H1 (cell line): ENCODE data around the gene OPN5. TPM values are rescaled to one million over a fixed set of nuclear protein-coding genes. Genes with fewer than 3 reads are reported as not detected.

Experiments
- CHD2 ChIP-seq: IDR thresholded peaks from 2 replicates; pipeline ENCODE4 v1.6.1; 2012; ENCODE audit warnings: low read length, improper control_type of control experiment
- CREB1 ChIP-seq: IDR thresholded peaks from 2 replicates; pipeline ENCODE4 v1.6.1; 2012; ENCODE audit warnings: inconsistent platforms
- FOSL1 ChIP-seq: IDR thresholded peaks from 2 replicates; pipeline ENCODE4 v1.6.1; 2011; ENCODE audit warnings: mild to moderate bottlenecking, low read depth, low read length, moderate library complexity; ENCODE audit not compliant: insufficient read depth
- SP4 ChIP-seq: IDR thresholded peaks from 2 replicates; pipeline ENCODE4 v1.6.1; 2012; ENCODE audit warnings: low read length, inconsistent platforms
- polyA plus RNA-seq, 7 experiments: library from polyadenylated mRNA; depleted of rRNA in 3 of 7; stranded (reverse) in 5 of 7; unstranded in 2 of 7; fragments of >200 nt in 5 of 7; fragments of 200-250 nt in 2 of 7; gene quantifications; 1 replicate in 5 of 7; 2 replicates in 1 of 7; 4 replicates in 1 of 7; pipeline versions ENCODE4 v1.2.1 to v1.2.3, GENCODE V29; 2011 to 2013; ENCODE audit warnings: missing spikeins in 2 of 7, mixed read lengths in 2 of 7
- total RNA-seq: library from RNA; stranded (reverse); fragmentation: NEBNext Ultra II Directional; extraction: Animal tissue kit (Norgen Biotek cat#: 25700); gene quantifications from 2 replicates; pipeline ENCODE4 v1.2.1, GENCODE V29; 2021
- TF ChIP-seq, protein P1 (sequence below): IDR thresholded peaks from 2 replicates; pipeline ENCODE4 v1.6.1; 2012; ENCODE audit warnings: inconsistent platforms

OPN5 gene
- total and polyA plus RNA-seq, 2 of the 8 experiments (the other 6 are each of a cell fraction or from before 2014, with no cell fraction given), result not detected

- TF ChIP-seq, protein P1, sequence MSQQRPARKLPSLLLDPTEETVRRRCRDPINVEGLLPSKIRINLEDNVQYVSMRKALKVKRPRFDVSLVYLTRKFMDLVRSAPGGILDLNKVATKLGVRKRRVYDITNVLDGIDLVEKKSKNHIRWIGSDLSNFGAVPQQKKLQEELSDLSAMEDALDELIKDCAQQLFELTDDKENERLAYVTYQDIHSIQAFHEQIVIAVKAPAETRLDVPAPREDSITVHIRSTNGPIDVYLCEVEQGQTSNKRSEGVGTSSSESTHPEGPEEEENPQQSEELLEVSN, result no peak
- no peak for TF ChIP-seq CHD2
- no peak for TF ChIP-seq FOSL1
- TF ChIP-seq SP4, result no peak
- no peak for TF ChIP-seq CREB1
- TF ChIP-seq, all 59 proteins: peak for 0
Measured at GRCh38 chr6:47740714-47741113, 41.1 kb upstream of the OPN5 start (continued).
